HepG2 (cell line): ENCODE data around the gene PAPSS2. TPM values are rescaled to one million over a fixed set of nuclear protein-coding genes. Genes with fewer than 3 reads are reported as not detected.

ENCODE experiments used
- BORCS8-MEF2B ChIP-seq: sonication (generic); formaldehyde crosslinking; IDR thresholded peaks from 2 replicates; pipeline ENCODE4 v1.8.0; 2022; ENCODE audit warnings: mild to moderate bottlenecking, missing genetic modification reagents
- EHMT2 ChIP-seq: fragments of 200-600 bp; sonication (generic); IDR thresholded peaks from 2 replicates; pipeline ENCODE4 v1.7.0; 2017; ENCODE audit warnings: antibody characterized with exemption, low read depth, low read length, borderline replicate concordance
- FOXO4 ChIP-seq: sonication (generic); formaldehyde crosslinking; conservative IDR thresholded peaks from 2 replicates; pipeline ENCODE4 v1.8.1; 2023; ENCODE audit warnings: missing genetic modification reagents
- GTF2F1 ChIP-seq: fragments of 150-350 bp; IDR thresholded peaks from 2 replicates; pipeline ENCODE4 v1.6.1; 2014; ENCODE audit warnings: low read length
- HIC2 ChIP-seq: sonication (generic); formaldehyde crosslinking; IDR thresholded peaks from 2 replicates; pipeline ENCODE4 v1.9.0; 2022; ENCODE audit warnings: low read depth, missing genetic modification reagents
- MIXL1 ChIP-seq: IDR thresholded peaks from 2 replicates; pipeline ENCODE4 v1.6.1; 2016
- MNT ChIP-seq: fragments of 450-650 bp; IDR thresholded peaks from 2 replicates; pipeline ENCODE4 v1.6.1; 2016
- MTERF4 ChIP-seq: sonication (generic); formaldehyde crosslinking; IDR thresholded peaks from 2 replicates; pipeline ENCODE4 v1.8.0; 2023; ENCODE audit warnings: mild to moderate bottlenecking, missing genetic modification reagents
- SKI ChIP-seq: fragments of 450-650 bp; IDR thresholded peaks from one replicate; pipeline ENCODE4 v1.6.1; 2018; ENCODE audit warnings: mild to moderate bottlenecking; ENCODE audit not compliant: partially characterized antibody
- SMAD1 ChIP-seq: sonication (generic); formaldehyde crosslinking; IDR thresholded peaks from 2 replicates; pipeline ENCODE4 v1.4.0; 2020; ENCODE audit warnings: missing genetic modification reagents, low read depth, mild to moderate bottlenecking, borderline replicate concordance
- SNAPC4 ChIP-seq: sonication (generic); formaldehyde crosslinking; IDR thresholded peaks from 2 replicates; pipeline ENCODE4 v1.4.0; 2020; ENCODE audit warnings: mild to moderate bottlenecking, missing genetic modification reagents
- ZNF24 ChIP-seq: fragments of 450-650 bp; IDR thresholded peaks from 2 replicates; pipeline ENCODE4 v1.6.1; 2017; ENCODE audit warnings: antibody characterized with exemption, mild to moderate bottlenecking
- ZNF326 ChIP-seq: sonication (generic); formaldehyde crosslinking; IDR thresholded peaks from 2 replicates; pipeline ENCODE4 v1.4.0; 2020; ENCODE audit warnings: missing genetic modification reagents, borderline replicate concordance
- ZNF550 ChIP-seq: sonication (generic); formaldehyde crosslinking; IDR thresholded peaks from 2 replicates; pipeline ENCODE4 v1.4.0; 2020; ENCODE audit warnings: mild to moderate bottlenecking, missing genetic modification reagents, borderline replicate concordance
- ZNF563 ChIP-seq: sonication (generic); formaldehyde crosslinking; IDR thresholded peaks from 2 replicates; pipeline ENCODE4 v1.8.0; 2022; ENCODE audit warnings: mild to moderate bottlenecking, moderate library complexity, missing genetic modification reagents
- ZNF598 ChIP-seq: sonication (generic); formaldehyde crosslinking; IDR thresholded peaks from 2 replicates; pipeline ENCODE4 v1.5.1; 2020; ENCODE audit warnings: mild to moderate bottlenecking, missing genetic modification reagents, borderline replicate concordance
- ZNF83 ChIP-seq: sonication (generic); formaldehyde crosslinking; IDR thresholded peaks from 2 replicates; pipeline ENCODE4 v1.4.0; 2020; ENCODE audit warnings: missing genetic modification reagents, mild to moderate bottlenecking, borderline replicate concordance
- ZNF879 ChIP-seq: sonication (generic); formaldehyde crosslinking; IDR thresholded peaks from 2 replicates; pipeline ENCODE4 v1.8.1; 2023; ENCODE audit warnings: missing genetic modification reagents
- polyA plus RNA-seq, 8 experiments: library from polyadenylated mRNA; depleted of rRNA in 3 of 8; stranded (reverse) in 7 of 8; unstranded in 1 of 8; fragments of >200 nt; fragmentation: Illumina TruSeq in 4 of 8; extraction: Trizol in 4 of 8; gene quantifications; 2 replicates each; pipeline versions ENCODE4 v1.2.1 to v1.2.3, GENCODE V29; 2011 to 2016; ENCODE audit warnings: low read depth in 4 of 8, missing spikeins in 1 of 8, mixed read lengths in 1 of 8; ENCODE audit not compliant: insufficient read depth in 1 of 8
- total RNA-seq, 5 experiments: library from RNA; depleted of rRNA; stranded (reverse); fragments of >200 nt; fragmentation: Illumina TruSeq; extraction: Trizol; gene quantifications; 2 replicates each; pipeline ENCODE4 v1.2.3, GENCODE V29; 2016; ENCODE audit warnings: low read depth in 1 of 5

Gene PAPSS2
- total and polyA plus RNA-seq, 2 of the 13 experiments (the other 11 are each of a cell fraction or from before 2014, with no cell fraction given), result 0.11 to 0.12 TPM

- no peak for TF ChIP-seq FOXO4 (CRISPR knock-in tag)
- TF ChIP-seq ZNF83 (CRISPR knock-in tag), result no peak
- TF ChIP-seq ZNF598, result peak; percentile 78; the same call in 1 of the 2 replicates
- peak; percentile 88 for TF ChIP-seq EHMT2
- no peak for TF ChIP-seq GTF2F1
- peak; percentile 81 for TF ChIP-seq SKI
- no peak for TF ChIP-seq ZNF550 (CRISPR knock-in tag)
- TF ChIP-seq HIC2, result peak; percentile 91
- peak; percentile 85; the same call in 1 of the 2 replicates for TF ChIP-seq BORCS8-MEF2B
- TF ChIP-seq ZNF24, result 0 out of 2 replicates have a peak, but pooled peaks have one; percentile 39
- no peak for TF ChIP-seq ZNF879 (CRISPR knock-in tag)
- TF ChIP-seq ZNF326, result no peak
- 0 out of 2 replicates have a peak, but pooled peaks have one; percentile 16 for TF ChIP-seq MIXL1 (CRISPR knock-in tag)
- TF ChIP-seq MNT, result peak; percentile 64
- TF ChIP-seq SNAPC4 (CRISPR knock-in tag), result no peak
- no peak for TF ChIP-seq MTERF4
- no peak for TF ChIP-seq SMAD1 (CRISPR knock-in tag)
- no peak for TF ChIP-seq ZNF563 (CRISPR knock-in tag)
Observed at GRCh38 chr10:87618566-87619423, 40.9 kb upstream of the PAPSS2 start (continued).
